CD4-positive, CD25-positive, alpha-beta regulatory T cell (primary cell): Measurements from ENCODE around the gene PTPRN2. TPM values are rescaled to one million over a fixed set of nuclear protein-coding genes. Genes with fewer than 3 reads are reported as not detected.
"Not testable (repeated sequence)": the region's sequence is repeated elsewhere in the genome, so short reads cannot be mapped to it uniquely, and the experiment has no call there.

Source experiments
- ATAC-seq, 2 donors: fragments of 150-1000 bp; cut with Tn5 transposase; one replicate each; pipeline ENCODE4 v1.10.0; 2021; ENCODE audit warnings: low read depth in 2 of 2, moderate number of reproducible peaks in 2 of 2, moderate library complexity in 1 of 2
- DNase-seq, 3 donors: peaks; one replicate each; pipeline versions ENCODE4 v3.0.0 to v3.0.0-alpha.2; 2012 to 2022; ENCODE audit warnings: mixed read lengths in 1 of 3
- H3K27ac ChIP-seq: one replicate; pipeline ENCODE4 v1.7.0; 2013; ENCODE audit warnings: mild to moderate bottlenecking, low read length; ENCODE audit not compliant: insufficient read depth, poor library complexity, severe bottlenecking
- H3K27me3 ChIP-seq: one replicate; pipeline ENCODE4 v1.7.0; 2013; ENCODE audit warnings: low read length; ENCODE audit not compliant: control insufficient read depth, insufficient read depth
- H3K36me3 ChIP-seq: one replicate; pipeline ENCODE4 v1.7.0; 2013; ENCODE audit warnings: mild to moderate bottlenecking, low read length, moderate library complexity; ENCODE audit not compliant: control insufficient read depth, insufficient read depth
- H3K4me1 ChIP-seq: 2 replicates; pipeline ENCODE4 v1.7.0; 2013; ENCODE audit warnings: mild to moderate bottlenecking, low read length; ENCODE audit not compliant: insufficient read depth, control insufficient read depth, poor library complexity, severe bottlenecking
- H3K4me3 ChIP-seq: one replicate; pipeline ENCODE4 v1.7.0; 2013; ENCODE audit warnings: low read depth, mild to moderate bottlenecking, low read length, moderate library complexity
- H3K9me3 ChIP-seq, 2 experiments: 1 replicate in 1 of 2; 2 replicates in 1 of 2; pipeline ENCODE4 v1.7.0; 2013; ENCODE audit warnings: low read length in 2 of 2, mild to moderate bottlenecking in 1 of 2, moderate library complexity in 1 of 2; ENCODE audit not compliant: control insufficient read depth in 2 of 2
- H3K27ac Mint-ChIP-seq, 3 donors: one replicate each; pipeline ENCODE4 v1.8.0; 2020 to 2022; ENCODE audit warnings: mild to moderate bottlenecking in 3 of 3, mixed read lengths in 3 of 3, moderate library complexity in 2 of 3
- H3K27me3 Mint-ChIP-seq: one replicate; pipeline ENCODE4 v1.8.0; 2022; ENCODE audit warnings: mild to moderate bottlenecking, mixed read lengths
- H3K36me3 Mint-ChIP-seq: one replicate; pipeline ENCODE4 v1.8.0; 2020; ENCODE audit warnings: mixed read lengths
- H3K4me1 Mint-ChIP-seq, 4 donors: one replicate each; pipeline ENCODE4 v1.8.0; 2020 to 2022; ENCODE audit warnings: mixed read lengths in 4 of 4, mild to moderate bottlenecking in 1 of 4
- H3K4me3 Mint-ChIP-seq, 4 donors: one replicate each; pipeline ENCODE4 v1.8.0; 2020 to 2022; ENCODE audit warnings: mild to moderate bottlenecking in 4 of 4, mixed read lengths in 4 of 4, moderate library complexity in 3 of 4
- H3K9me3 Mint-ChIP-seq, 7 donors: one replicate each; pipeline ENCODE4 v1.8.0; 2020 to 2022; ENCODE audit warnings: mixed read lengths in 7 of 7, mild to moderate bottlenecking in 3 of 7, moderate library complexity in 2 of 7
- polyA plus RNA-seq, 4 donors: library from polyadenylated mRNA; unstranded; fragments of 300-500 nt; fragmentation: Illumina TruSeq; gene quantifications; one replicate each; pipeline ENCODE4 v1.2.3, GENCODE V29; 2021
- total RNA-seq: library from RNA; stranded (reverse); gene quantifications from one replicate; pipeline ENCODE4 v1.2.3, GENCODE V29; 2022

The PTPRN2 gene
- total and polyA plus RNA-seq, 5 donors from 2014 or later = 1.6 to 4.7 (median 2.7) TPM

- H3K27me3 ChIP-seq = no peaks in the 10 kb centered on the region
- Mint-ChIP-seq H3K4me1 (no peaks in the 10 kb centered on the region), H3K27ac (no peak overlapping the region), H3K36me3 (no peaks in the 10 kb centered on the region), H3K9me3 (peaks cover 0 to 4% (median 0%) of the 10 kb centered on the region in 7 donors), H3K4me3 (no peak overlapping the region), H3K27me3 (no peaks in the 10 kb centered on the region)
- DNase-seq (no peak), ATAC-seq (no peak)
- no peak overlapping the region for H3K4me3 ChIP-seq
- no peak overlapping the region for H3K27ac ChIP-seq
- no peaks in the 10 kb centered on the region for H3K9me3 ChIP-seq
- no peaks in the 10 kb centered on the region for H3K36me3 ChIP-seq
- no peaks in the 10 kb centered on the region for H3K4me1 ChIP-seq
Measured at GRCh38 chr7:158047391-158048059, 540.1 kb downstream of the PTPRN2 start.

GRCh38 chr7:158046246-158046645 lies 541.4 kb downstream of the PTPRN2 start:
- H3K9me3 Mint-ChIP-seq, H3K36me3 Mint-ChIP-seq, H3K4me3 Mint-ChIP-seq, H3K4me1 Mint-ChIP-seq, H3K27ac ChIP-seq, H3K4me3 ChIP-seq, DNase-seq, H3K27me3 Mint-ChIP-seq, H3K9me3 ChIP-seq, ATAC-seq, H3K36me3 ChIP-seq, H3K4me1 ChIP-seq, H3K27me3 ChIP-seq, H3K27ac Mint-ChIP-seq: not testable (repeated sequence)

- no peaks in the 10 kb centered on the region for H3K4me1 Mint-ChIP-seq
- H3K4me3 Mint-ChIP-seq = no peak overlapping the region
- Histone ChIP-seq H3K4me3 (no peak overlapping the region), H3K9me3 (peaks cover under 1 to 2% of the 10 kb centered on the region in 2 experiments), H3K36me3 (no peaks in the 10 kb centered on the region), H3K4me1 (no peaks in the 10 kb centered on the region), H3K27ac (no peak overlapping the region), H3K27me3 (no peaks in the 10 kb centered on the region)
- H3K27ac Mint-ChIP-seq = no peak overlapping the region
- no peaks in the 10 kb centered on the region for H3K36me3 Mint-ChIP-seq
- no peaks in the 10 kb centered on the region for H3K27me3 Mint-ChIP-seq
- ATAC-seq = no peak
- no peak for DNase-seq
- H3K9me3 Mint-ChIP-seq = peaks cover 0 to 8% (median 3%) of the 10 kb centered on the region in 7 donors
Measured at GRCh38 chr7:158044482-158044823, 543.2 kb downstream of the PTPRN2 start.

- Histone ChIP-seq H3K27ac (no peak overlapping the region), H3K9me3 (peaks cover 7% of the 10 kb centered on the region in 2 experiments), H3K27me3 (no peaks in the 10 kb centered on the region), H3K4me3 (no peak overlapping the region), H3K36me3 (no peaks in the 10 kb centered on the region), H3K4me1 (no peaks in the 10 kb centered on the region)
- Mint-ChIP-seq H3K36me3 (no peaks in the 10 kb centered on the region), H3K9me3 (peaks cover 0 to 14% (median 3%) of the 10 kb centered on the region in 7 donors), H3K4me3 (no peak overlapping the region), H3K4me1 (no peaks in the 10 kb centered on the region), H3K27me3 (peaks cover 3% of the 10 kb centered on the region), H3K27ac (no peak overlapping the region)
- DNase-seq (no peak), ATAC-seq (no peak)
Measured at GRCh38 chr7:158043551-158044481, 543.8 kb downstream of the PTPRN2 start.

GRCh38 chr7:158042156-158042880 lies 545.3 kb downstream of the PTPRN2 start:
- no peak overlapping the region for H3K27ac Mint-ChIP-seq
- H3K27me3 Mint-ChIP-seq = peaks cover 4% of the 10 kb centered on the region

GRCh38 chr7:158040199-158040598 lies 547.4 kb downstream of the PTPRN2 start:
- DNase-seq (no peak), ATAC-seq (no peak)
- Mint-ChIP-seq H3K4me1 (no peaks in the 10 kb centered on the region), H3K27ac (no peak overlapping the region), H3K9me3 (peaks cover 0 to 22% (median 3%) of the 10 kb centered on the region in 7 donors), H3K27me3 (peaks cover 4% of the 10 kb centered on the region), H3K4me3 (no peak overlapping the region), H3K36me3 (no peaks in the 10 kb centered on the region)
- Histone ChIP-seq H3K4me1 (no peaks in the 10 kb centered on the region), H3K27ac (no peak overlapping the region), H3K36me3 (no peaks in the 10 kb centered on the region), H3K27me3 (no peaks in the 10 kb centered on the region), H3K9me3 (peaks cover 8% of the 10 kb centered on the region in 2 experiments), H3K4me3 (no peak overlapping the region)

More at GRCh38 chr7:158042156-158042880, 545.3 kb downstream of the PTPRN2 start:
- Mint-ChIP-seq H3K9me3 (peaks cover 0 to 19% (median 3%) of the 10 kb centered on the region in 7 donors), H3K4me3 (no peak overlapping the region), H3K4me1 (no peaks in the 10 kb centered on the region), H3K36me3 (no peaks in the 10 kb centered on the region)
- Histone ChIP-seq H3K27me3 (no peaks in the 10 kb centered on the region), H3K27ac (no peak overlapping the region), H3K9me3 (peaks cover 8% of the 10 kb centered on the region in 2 experiments), H3K36me3 (no peaks in the 10 kb centered on the region), H3K4me3 (no peak overlapping the region), H3K4me1 (no peaks in the 10 kb centered on the region)
- DNase-seq (no peak), ATAC-seq (no peak)

- ATAC-seq (no peak), DNase-seq (no peak)
- Histone ChIP-seq H3K9me3 (peaks cover 8% of the 10 kb centered on the region in 2 experiments), H3K4me3 (no peak overlapping the region), H3K27me3 (no peaks in the 10 kb centered on the region), H3K4me1 (no peaks in the 10 kb centered on the region), H3K27ac (no peak overlapping the region), H3K36me3 (no peaks in the 10 kb centered on the region)
- H3K36me3 Mint-ChIP-seq = no peaks in the 10 kb centered on the region
- no peak overlapping the region for H3K27ac Mint-ChIP-seq
- peaks cover 4% of the 10 kb centered on the region for H3K27me3 Mint-ChIP-seq
- no peaks in the 10 kb centered on the region for H3K4me1 Mint-ChIP-seq
- H3K9me3 Mint-ChIP-seq = peaks cover 0 to 24% (median 3%) of the 10 kb centered on the region in 7 donors
- no peak overlapping the region for H3K4me3 Mint-ChIP-seq
Measured at GRCh38 chr7:158039270-158039669, 548.4 kb downstream of the PTPRN2 start.
